Activated naive CD4-positive, alpha-beta T cell treated with Interleukin-2 at 50 U/mL for 16 hours (primary cell): ENCODE measurements around the gene NR3C2.

Experiments
- DNase-seq: peaks from one replicate; pipeline ENCODE4 v3.0.0-alpha.2; 2020

NR3C2 gene

GRCh38 chr4:148441986-148442831 is at the start of gene NR3C2:
Gene NR3C2 (minus strand): TSS chr4:148442414.
- peak; percentile 98 for DNase-seq

- DNase-seq, result no peak
Observed at GRCh38 chr4:148487181-148487580, 45.0 kb upstream of the NR3C2 start.

GRCh38 chr4:148481636-148482035 is 39.4 kb upstream of the NR3C2 start:
- no peak for DNase-seq

GRCh38 chr4:148477276-148477675 is 35.1 kb upstream of the NR3C2 start:
- DNase-seq, result no peak

- DNase-seq, result no peak
Observed at GRCh38 chr4:148469938-148470337, 27.7 kb upstream of the NR3C2 start.

DNA sequence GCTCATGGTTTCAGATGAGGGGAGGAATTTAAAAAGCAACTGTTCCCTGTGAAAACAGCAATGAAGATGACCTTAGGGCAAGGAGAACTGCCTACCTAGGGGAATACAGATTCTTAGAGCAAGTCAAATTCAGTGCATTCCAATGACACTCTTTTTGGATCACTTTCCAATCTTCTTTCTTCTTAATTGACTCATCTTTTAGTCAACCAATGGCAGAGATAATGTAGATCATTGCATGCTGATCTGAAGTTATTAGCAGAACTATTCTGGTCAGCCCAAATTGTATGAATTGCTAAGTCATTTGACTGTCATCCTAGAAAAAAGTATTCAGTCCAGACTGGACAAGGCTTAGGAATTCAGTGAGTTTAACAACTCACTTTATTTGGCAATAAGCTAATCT is 12.6 kb upstream of the NR3C2 start:
- DNase-seq, result no peak

- DNase-seq, result no peak
Observed at GRCh38 chr4:148453833-148454232, 11.6 kb upstream of the NR3C2 start.

- no peak for DNase-seq
Observed at GRCh38 chr4:148452970-148453369, 10.8 kb upstream of the NR3C2 start.

- DNase-seq, result no peak
Observed at GRCh38 chr4:148449921-148450320, 7.7 kb upstream of the NR3C2 start.

GRCh38 chr4:148448141-148448540 is 5.9 kb upstream of the NR3C2 start:
- no peak for DNase-seq

- DNase-seq, result peak; percentile 21
Observed at GRCh38 chr4:148447681-148448080, 5.5 kb upstream of the NR3C2 start.

GRCh38 chr4:148445860-148446330 is 3.7 kb upstream of the NR3C2 start:
- no peak for DNase-seq

- peak; percentile 70 for DNase-seq
Observed at GRCh38 chr4:148445071-148445859, 3.1 kb upstream of the NR3C2 start.

- DNase-seq, result peak; percentile 43
Observed at GRCh38 chr4:148444296-148445070, 2.3 kb upstream of the NR3C2 start.

DNA sequence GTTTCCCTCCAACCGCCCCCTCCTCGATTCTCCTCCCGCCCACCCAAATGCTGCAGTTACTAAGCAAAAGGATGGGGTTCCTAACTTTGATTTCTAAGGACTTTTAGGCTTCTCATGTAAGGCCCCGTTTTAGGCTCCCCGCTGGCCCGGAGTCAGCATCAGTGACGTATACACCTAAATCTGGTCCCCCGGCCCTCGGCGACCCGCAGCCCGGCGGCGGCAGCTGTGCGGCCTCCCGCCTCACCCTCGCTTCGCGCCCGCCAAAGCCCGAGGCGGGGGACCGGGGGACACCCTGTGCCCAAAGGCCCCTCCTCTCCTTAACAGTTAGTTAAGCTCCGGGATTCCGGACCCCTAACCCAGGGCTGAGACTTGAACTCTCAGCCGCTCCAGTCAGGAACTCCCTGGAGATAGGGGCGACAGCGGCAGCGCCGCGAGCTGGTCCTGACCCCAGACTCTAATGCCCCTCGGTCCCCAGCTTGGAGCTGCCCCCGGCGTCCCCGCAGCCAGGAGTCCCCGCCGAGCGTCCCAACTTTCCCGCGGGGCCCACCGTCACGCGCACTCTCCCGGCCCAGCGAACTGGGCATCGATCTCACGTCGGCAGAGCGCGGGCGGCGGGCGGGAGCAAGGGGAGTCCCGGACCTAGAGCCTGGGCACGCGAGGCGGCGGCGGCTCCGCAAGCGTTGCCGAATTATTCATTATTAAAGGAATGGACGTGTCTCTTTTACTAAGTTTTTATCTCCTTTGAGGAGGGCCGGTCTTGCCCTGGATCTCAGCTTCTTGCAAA is 1.5 kb upstream of the NR3C2 start:
- peak; percentile 40 for DNase-seq

DNA sequence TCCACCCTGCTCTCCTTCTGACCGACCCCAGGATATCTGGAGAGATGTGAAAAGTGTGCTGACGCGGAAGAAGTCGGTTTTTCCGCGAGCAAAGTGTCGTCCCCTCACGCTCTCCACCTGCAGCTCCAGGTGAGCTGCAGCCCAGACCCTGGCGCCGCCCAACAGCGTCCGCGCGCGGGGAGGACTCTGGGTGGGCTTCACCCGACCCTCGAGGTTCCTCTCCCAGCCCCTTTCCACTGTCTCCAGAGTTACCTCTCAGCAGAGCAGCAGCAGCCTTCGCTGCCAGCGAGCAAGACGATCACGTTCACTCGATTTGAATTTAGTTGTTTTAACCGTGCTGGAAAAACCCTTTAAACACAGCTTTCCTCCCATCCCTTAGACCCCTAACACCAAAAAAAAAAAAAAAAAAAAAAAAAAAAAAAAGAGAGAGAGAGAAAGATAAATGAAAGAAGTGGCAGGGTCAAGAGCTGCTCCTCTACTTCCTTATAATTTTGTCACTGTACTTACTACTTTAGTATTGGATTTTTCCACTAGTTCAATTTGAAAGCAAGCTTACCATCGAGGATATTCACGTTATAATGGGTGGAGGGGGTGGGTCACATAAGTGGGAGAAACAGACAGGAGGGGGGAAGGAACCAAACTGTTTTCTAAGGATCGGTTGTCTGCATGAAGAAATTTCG is 758 bp upstream of the NR3C2 start:
- no peak for DNase-seq

GRCh38 chr4:148441624-148441985 is 609 bp downstream of the NR3C2 start:
- DNase-seq, result no peak

DNA sequence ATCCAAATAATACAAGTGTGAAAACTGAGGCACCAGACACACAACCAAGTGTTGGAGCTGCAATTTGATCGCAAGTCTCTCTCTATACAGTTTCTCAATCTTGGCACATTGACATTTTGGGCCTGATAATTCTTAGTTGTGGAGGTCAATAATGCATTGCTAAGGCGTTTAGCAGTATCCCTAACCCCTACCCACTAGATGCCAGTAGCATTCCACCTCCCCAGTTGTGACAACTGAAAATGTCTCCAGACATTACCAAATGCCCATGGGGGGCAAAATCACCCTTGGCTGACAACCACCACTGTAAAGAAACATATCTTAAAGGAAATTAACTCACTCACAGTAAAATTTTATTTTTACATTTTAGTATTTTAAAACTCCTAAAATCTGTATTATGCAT is 4.2 kb downstream of the NR3C2 start:
- DNase-seq, result no peak

- no peak for DNase-seq
Observed at GRCh38 chr4:148437439-148437838, 4.8 kb downstream of the NR3C2 start.

GRCh38 chr4:148436512-148436911 is 5.7 kb downstream of the NR3C2 start:
- DNase-seq, result no peak

DNA sequence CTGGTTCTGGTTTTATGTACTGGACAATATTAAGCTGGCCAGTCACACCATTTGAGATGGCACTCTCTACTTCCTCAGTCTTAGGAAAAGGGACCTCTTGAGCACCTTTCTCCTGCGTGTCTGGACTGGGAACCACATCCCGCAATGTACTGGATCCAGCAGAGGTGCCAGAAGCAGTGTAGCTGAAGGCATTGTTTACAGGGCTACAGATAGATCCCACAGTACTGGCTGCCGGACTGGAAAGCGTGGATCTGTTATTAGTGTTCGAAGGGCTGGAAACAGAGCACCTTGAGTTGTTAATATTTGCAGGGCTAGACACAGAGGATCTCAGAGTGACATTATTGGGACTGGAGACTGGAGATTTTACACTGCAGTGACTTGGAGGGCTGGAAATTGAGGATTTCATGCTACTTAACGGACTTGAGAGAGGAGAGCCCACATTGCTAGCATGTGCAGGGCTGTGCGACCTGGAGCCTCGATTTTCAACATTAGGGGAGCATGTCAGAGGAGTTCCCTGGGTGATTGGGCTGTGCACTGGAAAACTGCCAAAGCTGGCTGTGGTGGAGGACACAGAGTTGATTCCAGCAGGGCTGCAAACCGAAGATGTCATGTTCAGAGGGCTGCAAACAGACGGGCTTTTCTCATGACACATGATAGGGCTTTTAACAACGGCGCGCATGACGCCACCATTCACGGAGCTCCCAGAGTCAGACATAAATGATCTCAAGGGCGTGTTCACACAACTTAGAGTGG is 6.4 kb downstream of the NR3C2 start:
- no peak for DNase-seq
